ENCODE results near the gene ART1. TPM values are rescaled to one million over a fixed set of nuclear protein-coding genes. Genes with fewer than 3 reads are reported as not detected.

Gene ART1
- total and polyA plus RNA-seq, 2 donors (not counting 3 experiments of a cell fraction or from before 2014, with no cell fraction given) = not detected

GRCh38 chr11:3637201-3637600 is 7.7 kb upstream of the ART1 start:
- Histone ChIP-seq H3K4me2 (ENCODE audit: insufficient read depth, low read length) (no peak overlapping the region), H3K4me1 (ENCODE audit: control insufficient read depth, extremely low read depth, insufficient read depth, low read length) (peaks cover under 1% of the 10 kb centered on the region), H3K27me3 (ENCODE audit: control insufficient read depth in 2 of 2, insufficient read depth in 2 of 2, low read length in 2 of 2) (no peaks in the 10 kb centered on the region), H3K4me3 (replicated peaks in 1 of 3; ENCODE audit: insufficient read depth in 1 of 3, low read depth in 1 of 3, low read length in 3 of 3) (no peak overlapping the region), H4K20me1 (replicated peaks; ENCODE audit: control insufficient read depth, extremely low read depth, insufficient read depth, low read length) (no peaks in the 10 kb centered on the region), H3K79me2 (ENCODE audit: control insufficient read depth, insufficient read depth, low read length) (no peaks in the 10 kb centered on the region), H3K9me1 (replicated peaks; ENCODE audit: control insufficient read depth, extremely low read depth, insufficient read depth, low read length) (no peaks in the 10 kb centered on the region), H3K27ac (ENCODE audit: insufficient read depth, low read depth, low read length) (no peak overlapping the region), H3K9ac (replicated peaks; ENCODE audit: extremely low read depth, insufficient read depth, low read length) (no peak overlapping the region), H3K36me3 (ENCODE audit: control insufficient read depth in 2 of 2, extremely low read depth in 1 of 2, insufficient read depth in 2 of 2, low read length in 2 of 2) (no peaks in the 10 kb centered on the region), H2AFZ (ENCODE audit: low read depth, low read length) (no peak overlapping the region), H3K9me3 (replicated peaks; ENCODE audit: control insufficient read depth, insufficient read depth, low read length) (no peaks in the 10 kb centered on the region)
- dilution Hi-C loops (cut with MboI; ENCODE audit: extremely low pct_ligation_motif_present, low sequenced_read_pairs) = no loop called here
- intact Hi-C loops (cut with micrococcal nuclease) = no loop called here
- TF ChIP-seq GATA2 (IDR thresholded peaks at IDR 0.05; ENCODE audit: insufficient read depth, insufficient read length, low read depth, low read length) (no peak), POLR2AphosphoS5 (IDR thresholded peaks at IDR 0.05; ENCODE audit: insufficient read depth, low read depth, low read length) (no peak), EZH2 (IDR thresholded peaks at IDR 0.05; ENCODE audit: borderline replicate concordance, low read depth, low read length, severe bottlenecking) (no peak), MAX (IDR thresholded peaks at IDR 0.05; ENCODE audit: insufficient read depth, insufficient read length) (no peak), POLR2A (IDR thresholded peaks at IDR 0.05; ENCODE audit: low read depth, low read length) (no peak), FOS (IDR thresholded peaks at IDR 0.05; ENCODE audit: borderline replicate concordance, insufficient read depth, low read length) (no peak)
- POLR2A ChIA-PET = interaction anchor here (0.7 kb wide), 1 partner anchor 182 kb away, joined by 3 read pairs; no protein-coding TSS in a partner anchor
- CTCF ChIA-PET = no interaction called here
- DNase-seq (ENCODE audit: low read depth, low spot score) (no peak), FAIRE-seq (no peak)
- BruUV-seq (replicated peaks) = no TSS peak

- TF ChIP-seq POLR2A (IDR thresholded peaks at IDR 0.05; ENCODE audit: low read depth, low read length) (no peak), JUN (IDR thresholded peaks at IDR 0.05; ENCODE audit: borderline replicate concordance, insufficient read depth, insufficient read length, low read depth) (no peak), MAX (IDR thresholded peaks at IDR 0.05; ENCODE audit: insufficient read depth, insufficient read length) (no peak), CTCF (IDR thresholded peaks at IDR 0.05; ENCODE audit: extremely low read depth in 1 of 2, insufficient read depth in 1 of 2, low read depth in 1 of 2, low read length in 2 of 2) (no peak), EZH2 (IDR thresholded peaks at IDR 0.05; ENCODE audit: borderline replicate concordance, low read depth, low read length, severe bottlenecking) (no peak), GATA2 (IDR thresholded peaks at IDR 0.05; ENCODE audit: insufficient read depth, insufficient read length, low read depth, low read length) (no peak), POLR2AphosphoS5 (IDR thresholded peaks at IDR 0.05; ENCODE audit: insufficient read depth, low read depth, low read length) (no peak), FOS (IDR thresholded peaks at IDR 0.05; ENCODE audit: borderline replicate concordance, insufficient read depth, low read length) (no peak), MYC (IDR thresholded peaks at IDR 0.05; ENCODE audit: low read depth, low read length) (no peak)
- ChIA-PET CTCF (no interaction called here), POLR2A (no interaction called here)
- no peaks in the 10 kb centered on the region for H3K9me1 ChIP-seq (replicated peaks; ENCODE audit: control insufficient read depth, extremely low read depth, insufficient read depth, low read length)
- no peak overlapping the region for H2AFZ ChIP-seq (ENCODE audit: low read depth, low read length)
- H3K9me3 ChIP-seq (replicated peaks; ENCODE audit: control insufficient read depth, insufficient read depth, low read length) = no peaks in the 10 kb centered on the region
- DNase-seq (ENCODE audit: low read depth, low spot score) (no peak), FAIRE-seq (no peak)
- no TSS peak for BruUV-seq (replicated peaks)
- no peaks in the 10 kb centered on the region for H4K20me1 ChIP-seq (replicated peaks; ENCODE audit: control insufficient read depth, extremely low read depth, insufficient read depth, low read length)
- peaks cover 5% of the 10 kb centered on the region for H3K4me1 ChIP-seq (ENCODE audit: control insufficient read depth, extremely low read depth, insufficient read depth, low read length)
- H3K79me2 ChIP-seq (ENCODE audit: control insufficient read depth, insufficient read depth, low read length) = no peaks in the 10 kb centered on the region
- H3K4me3 ChIP-seq (replicated peaks in 1 of 3; ENCODE audit: insufficient read depth in 1 of 3, low read depth in 1 of 3, low read length in 3 of 3) = no peak overlapping the region
- H3K9ac ChIP-seq (replicated peaks; ENCODE audit: extremely low read depth, insufficient read depth, low read length) = no peak overlapping the region
- H3K4me2 ChIP-seq (ENCODE audit: insufficient read depth, low read length) = no peak overlapping the region
- H3K27ac ChIP-seq (ENCODE audit: insufficient read depth, low read depth, low read length) = no peak overlapping the region
- dilution Hi-C loops (cut with MboI; ENCODE audit: extremely low pct_ligation_motif_present, low sequenced_read_pairs) (no loop called here), intact Hi-C loops (cut with micrococcal nuclease) (no loop called here)
- H3K27me3 ChIP-seq (ENCODE audit: control insufficient read depth in 2 of 2, insufficient read depth in 2 of 2, low read length in 2 of 2) = peaks cover 1 to 2% of the 10 kb centered on the region in 2 experiments
- no peaks in the 10 kb centered on the region for H3K36me3 ChIP-seq (ENCODE audit: control insufficient read depth in 2 of 2, extremely low read depth in 1 of 2, insufficient read depth in 2 of 2, low read length in 2 of 2)
These were observed 6.4 kb upstream of the ART1 start for GRCh38 chr11:3638513-3638912.

All from endothelial cell of umbilical vein (primary cell).